Measurements from ENCODE around the gene TCERG1L.

The TCERG1L gene

DNA sequence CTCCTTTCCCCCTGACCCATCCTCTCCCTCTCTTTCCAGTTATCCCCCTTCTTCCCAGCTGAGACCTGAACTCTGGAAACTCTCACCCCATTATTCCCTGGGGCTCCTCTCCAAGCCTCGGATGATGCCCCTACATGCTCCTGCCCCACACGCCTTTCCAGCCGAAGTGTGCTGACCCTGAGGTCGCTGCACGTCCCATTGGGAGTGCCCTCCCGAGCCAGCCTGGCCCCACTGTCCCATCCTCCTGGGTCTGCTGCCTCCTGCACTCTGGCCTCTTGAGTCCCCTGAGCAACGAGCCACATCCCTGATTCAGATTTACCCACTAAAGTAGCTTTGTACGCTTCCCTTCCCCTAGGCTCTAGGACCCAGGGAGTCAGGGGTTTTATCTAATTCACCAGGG is 87.4 kb downstream of the TCERG1L start:
- DNase-seq = no peak

DNA sequence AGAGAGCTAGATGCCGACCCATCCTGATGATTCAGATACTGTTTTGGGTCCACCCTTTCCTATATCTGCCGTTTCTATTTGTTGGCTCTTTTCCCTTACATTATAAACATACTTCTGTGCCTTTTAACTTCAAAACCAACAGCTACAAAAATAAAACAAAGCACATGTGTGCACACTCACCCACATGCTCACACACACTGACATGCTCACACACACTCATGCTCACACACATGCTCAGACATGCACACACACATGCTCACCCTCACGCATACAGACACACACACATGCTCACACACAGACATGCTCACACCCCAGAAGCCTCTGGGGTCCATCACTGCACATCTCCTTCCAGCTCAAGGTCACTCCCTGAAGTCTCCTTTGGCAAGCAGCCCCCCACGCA is 88.1 kb downstream of the TCERG1L start:
- no peak for DNase-seq

DNA sequence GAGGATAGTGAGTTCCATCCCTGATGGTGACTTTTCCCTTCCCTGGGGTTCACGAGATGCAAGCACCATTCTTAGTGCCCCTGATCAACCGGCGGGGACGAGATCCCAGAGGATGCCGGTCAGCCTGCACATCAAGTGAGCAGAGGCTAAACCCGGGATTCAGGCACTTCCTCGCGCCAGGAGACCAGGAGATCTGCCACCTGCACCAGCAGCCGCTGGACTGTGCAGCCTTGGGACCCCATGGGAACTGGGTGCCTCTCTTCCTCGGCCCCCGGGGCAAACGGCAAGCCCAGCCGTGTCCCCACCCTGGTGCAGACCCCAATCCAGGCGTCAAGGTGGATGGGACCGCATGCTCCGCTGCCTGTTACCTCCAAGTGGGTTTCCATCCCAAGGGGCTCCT is 88.5 kb downstream of the TCERG1L start:
- DNase-seq = no peak

DNA sequence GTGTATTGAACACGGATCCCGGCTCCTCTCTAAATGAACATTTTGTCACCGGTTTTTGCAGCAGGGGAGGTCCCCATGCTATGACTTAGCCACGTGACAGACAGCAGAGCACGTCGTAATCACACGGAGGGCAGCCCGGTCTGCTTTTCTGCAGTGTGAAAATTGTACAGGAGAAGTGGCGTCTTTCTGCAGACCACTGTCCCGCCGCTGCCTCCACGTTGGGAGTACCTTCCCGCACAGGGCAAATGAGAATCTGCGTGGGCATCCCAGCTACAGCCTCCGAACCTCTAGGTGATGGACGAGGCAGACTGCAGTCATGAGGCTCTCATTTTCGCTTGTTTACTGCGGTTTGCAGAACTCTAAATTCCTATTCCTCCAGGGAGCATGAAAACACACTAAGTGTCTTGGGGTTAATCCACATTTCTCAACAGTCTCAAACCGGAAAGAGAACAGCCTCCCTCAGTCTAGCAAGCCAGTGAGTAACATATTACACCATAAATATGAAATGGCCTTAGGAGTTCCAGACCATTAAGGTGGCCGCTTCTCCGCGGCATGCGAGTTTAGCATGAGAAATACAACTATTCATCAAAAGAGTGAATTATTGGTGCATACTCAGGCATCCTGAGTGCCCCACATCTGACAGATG is 89.8 kb downstream of the TCERG1L start:
- no peak for DNase-seq

DNA sequence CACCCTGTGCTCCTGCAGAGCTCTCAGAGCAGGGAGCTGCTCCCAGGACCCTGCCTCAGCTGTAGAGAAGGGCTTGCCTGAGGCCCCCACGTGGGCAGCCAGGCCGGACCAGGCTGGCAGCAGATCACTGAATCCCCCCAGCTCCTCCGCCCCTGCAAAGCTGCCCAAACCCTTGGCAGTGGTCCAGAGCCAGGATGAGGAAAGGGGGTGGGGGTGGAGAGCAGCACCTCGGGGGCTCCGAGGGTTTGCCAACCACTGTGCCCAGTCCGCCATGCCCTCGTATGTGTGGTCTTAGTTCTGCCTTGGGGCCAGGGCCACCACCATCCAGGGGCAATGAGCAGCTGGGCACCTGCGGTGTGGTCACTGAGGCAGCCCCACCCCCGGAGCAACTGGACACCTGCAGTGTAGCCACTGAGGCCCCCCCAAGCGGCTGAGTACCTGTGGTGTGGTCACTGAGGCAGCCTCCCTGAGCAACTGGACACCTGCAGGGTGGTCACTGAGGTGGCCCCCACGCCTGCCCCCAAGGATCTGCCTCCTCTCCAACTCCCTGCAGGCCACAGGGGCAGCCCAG is 90.8 kb downstream of the TCERG1L start:
- no peak for DNase-seq

DNA sequence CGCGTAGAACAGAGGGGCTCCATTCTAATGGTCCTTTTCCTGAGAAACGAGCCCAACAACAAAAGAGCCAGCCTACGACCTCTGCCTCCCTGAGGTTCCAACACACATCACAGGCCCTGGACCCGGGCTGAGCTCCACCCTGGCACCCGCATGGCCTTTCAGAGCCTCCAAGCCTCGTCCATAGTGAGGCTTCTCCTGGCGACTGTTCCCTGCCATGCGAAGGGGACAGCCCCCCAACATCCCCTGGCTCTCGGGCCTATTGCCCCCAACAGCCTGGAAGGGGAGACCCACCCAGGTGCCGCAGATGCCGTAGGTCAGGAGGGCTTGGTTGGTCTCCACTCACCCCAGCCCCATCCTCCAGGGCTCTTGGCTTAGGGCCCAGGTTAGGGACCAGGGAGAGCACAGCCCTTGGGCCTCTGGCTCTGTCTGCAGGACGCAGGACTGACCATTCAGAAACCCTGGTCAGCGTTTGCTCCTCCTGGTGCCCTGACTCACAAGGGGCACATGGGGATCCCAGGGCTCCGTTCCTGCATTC is 91.5 kb downstream of the TCERG1L start:
- DNase-seq = no peak

DNA sequence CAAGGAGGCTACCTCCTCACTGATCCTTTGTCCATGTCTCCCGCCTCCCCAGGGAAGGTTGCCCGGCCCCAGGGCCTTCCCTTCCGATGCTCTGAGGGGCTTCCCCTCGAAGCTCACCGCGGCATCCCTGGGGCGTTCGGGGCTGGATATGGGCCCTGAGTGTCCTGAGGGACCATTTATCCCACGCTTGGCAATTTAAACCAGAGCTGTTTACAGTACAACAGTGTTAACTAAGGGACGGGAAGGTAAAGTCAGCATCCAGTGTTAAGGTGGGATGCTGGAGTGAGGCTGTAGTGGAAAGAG is 92.0 kb downstream of the TCERG1L start:
- DNase-seq = no peak

DNA sequence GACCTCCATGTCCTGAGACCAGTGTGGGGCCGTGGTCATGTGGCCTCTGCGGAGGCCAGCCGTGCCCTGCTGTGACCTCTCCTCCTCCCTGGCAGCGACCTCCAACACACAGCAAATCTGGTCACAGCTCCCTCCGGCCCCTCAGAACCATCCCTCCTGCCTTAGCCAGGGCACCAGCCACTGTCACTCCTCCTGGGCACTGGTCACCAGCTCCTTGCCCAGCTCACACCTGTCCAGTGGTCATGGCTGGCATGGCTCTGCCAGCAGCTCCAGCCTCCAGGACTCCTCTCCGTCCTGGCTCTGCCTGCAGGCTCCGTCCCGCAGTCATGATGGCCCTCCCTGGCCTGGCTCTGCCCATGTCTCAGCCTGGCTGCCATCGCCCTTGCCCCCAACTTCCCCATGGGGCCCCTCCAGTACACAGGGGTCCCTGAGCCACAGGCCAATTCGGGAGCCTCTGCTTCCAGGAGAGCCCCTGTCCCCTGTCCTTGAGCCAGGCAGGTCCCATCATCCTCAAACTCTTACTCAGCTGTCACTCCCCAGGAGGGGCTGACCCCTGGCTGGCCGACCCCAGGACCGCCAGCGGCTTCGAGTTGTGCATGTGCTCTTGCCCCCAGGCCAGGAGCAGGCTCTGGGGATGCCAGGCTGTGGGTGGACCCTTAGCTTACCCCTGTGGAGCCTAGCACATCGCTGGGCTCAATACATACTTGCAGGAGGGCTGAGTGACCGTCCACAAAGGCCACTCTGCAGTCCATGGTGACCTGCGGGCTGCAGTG is 92.5 kb downstream of the TCERG1L start:
- no peak for DNase-seq

DNA sequence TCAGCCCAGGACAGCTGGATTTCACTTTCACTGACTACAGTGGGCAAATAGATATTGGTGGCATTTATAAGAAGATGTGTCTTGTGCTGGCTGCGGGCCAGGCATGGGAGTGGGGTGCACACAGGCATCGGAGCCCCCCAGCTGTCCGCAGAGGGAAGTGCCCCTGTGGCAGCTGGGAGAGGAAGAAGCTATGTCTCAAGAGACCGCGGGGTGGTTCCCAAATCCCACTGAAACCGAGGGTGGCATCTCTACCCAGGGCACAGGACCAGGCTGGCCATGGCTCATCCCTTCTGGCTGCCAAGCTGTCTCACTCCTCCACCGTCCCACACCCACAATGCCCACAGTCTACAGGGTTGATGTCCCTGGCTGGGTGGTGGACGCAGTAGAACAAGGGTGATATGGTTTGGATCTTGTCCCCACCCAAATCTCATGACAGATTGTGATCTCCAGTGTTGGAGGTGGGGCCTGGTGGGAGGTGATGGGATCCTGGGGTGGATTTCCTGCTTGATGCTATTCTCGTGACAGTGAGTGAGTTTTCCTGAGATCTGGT is 94.8 kb downstream of the TCERG1L start:
- no peak for DNase-seq

DNA sequence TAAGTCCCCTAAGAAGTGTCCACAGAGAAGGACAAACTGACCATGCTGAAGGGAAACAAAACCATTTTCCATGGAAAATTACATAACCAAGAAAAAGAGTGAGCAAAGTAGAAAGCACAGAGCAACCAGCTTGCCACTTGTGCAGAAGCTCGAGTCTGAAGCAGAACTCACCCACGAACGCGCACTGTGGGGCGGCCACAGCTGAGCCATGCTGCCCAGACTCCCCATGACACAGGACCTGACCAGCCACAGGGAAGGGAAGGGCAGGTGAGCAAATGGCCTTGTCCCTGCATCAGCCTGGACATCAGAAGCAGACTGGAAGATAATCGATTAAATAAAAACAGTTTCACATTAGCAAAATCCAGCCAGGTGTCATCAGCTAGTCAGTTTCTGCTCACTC is 95.7 kb downstream of the TCERG1L start:
- DNase-seq = peak; percentile 16

DNA sequence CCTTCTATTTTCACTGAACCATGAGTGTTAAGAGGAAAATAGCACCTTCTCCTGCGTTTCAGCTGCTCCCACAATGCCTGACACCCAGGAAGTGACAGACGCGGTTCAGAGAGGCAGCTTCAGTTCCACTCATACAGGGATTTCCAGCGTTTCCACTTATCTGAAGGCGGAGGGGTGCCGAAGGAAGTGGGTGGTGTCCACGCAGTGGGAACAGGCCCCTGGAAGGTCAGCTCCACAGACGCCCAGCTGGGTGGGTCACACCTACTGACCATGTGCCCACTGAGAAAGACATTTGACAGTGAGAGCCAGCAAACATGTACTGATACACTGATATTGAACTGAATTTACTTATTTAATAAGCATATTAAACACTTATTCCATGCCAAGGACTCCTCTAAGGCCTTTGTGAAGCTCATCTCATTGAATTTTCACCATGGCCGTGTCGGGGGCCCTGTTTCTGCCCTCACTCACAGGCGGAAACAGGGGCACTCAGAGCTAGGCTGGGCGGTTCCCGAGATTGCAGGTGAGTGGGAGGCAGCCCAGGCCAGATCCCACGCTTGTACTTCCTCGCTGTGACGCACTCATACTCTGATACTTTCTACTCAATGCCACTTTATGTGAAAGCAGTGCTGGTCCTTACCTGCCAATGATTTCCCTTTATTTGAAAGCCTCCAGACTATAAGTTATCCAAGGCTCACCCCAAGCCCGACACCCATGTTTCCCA is 96.8 kb downstream of the TCERG1L start:
- peak; percentile 33 for DNase-seq

DNA sequence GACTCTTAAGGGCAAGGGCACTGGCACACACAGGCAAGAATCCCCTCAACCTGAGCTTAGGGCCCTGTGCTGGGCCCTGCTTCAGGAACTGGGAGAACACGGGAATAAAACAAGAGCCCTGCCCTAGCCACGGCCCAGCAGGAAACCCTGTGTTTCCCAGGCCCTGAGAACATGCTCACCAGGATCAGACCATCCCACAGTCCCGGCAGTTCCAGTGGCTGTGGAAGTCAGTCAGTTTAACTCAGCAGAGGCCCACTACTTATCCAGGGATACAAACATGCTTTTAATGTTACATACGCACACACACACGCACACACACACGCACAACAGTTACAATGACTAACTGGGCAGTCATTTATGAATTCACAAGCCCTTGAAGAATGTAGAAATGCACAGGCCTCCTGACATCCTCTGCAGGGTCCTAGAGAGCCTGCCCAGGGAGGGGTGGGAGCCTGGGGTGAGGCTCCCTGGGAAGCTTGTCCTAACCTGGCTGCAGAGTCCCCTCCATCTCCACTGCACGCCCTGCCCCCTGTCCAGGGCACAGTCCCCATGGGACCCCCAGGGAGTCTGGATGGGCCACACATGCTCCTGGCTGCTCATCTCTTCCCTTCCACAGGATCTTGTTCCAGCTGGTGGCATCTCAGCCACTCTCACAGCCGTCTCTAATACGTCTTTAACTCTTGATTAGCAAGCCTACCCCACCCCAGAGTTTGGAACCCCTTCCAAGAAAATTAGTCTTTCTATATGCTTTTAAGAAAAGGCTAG is 97.6 kb downstream of the TCERG1L start:
- peak; percentile 54 for DNase-seq

DNA sequence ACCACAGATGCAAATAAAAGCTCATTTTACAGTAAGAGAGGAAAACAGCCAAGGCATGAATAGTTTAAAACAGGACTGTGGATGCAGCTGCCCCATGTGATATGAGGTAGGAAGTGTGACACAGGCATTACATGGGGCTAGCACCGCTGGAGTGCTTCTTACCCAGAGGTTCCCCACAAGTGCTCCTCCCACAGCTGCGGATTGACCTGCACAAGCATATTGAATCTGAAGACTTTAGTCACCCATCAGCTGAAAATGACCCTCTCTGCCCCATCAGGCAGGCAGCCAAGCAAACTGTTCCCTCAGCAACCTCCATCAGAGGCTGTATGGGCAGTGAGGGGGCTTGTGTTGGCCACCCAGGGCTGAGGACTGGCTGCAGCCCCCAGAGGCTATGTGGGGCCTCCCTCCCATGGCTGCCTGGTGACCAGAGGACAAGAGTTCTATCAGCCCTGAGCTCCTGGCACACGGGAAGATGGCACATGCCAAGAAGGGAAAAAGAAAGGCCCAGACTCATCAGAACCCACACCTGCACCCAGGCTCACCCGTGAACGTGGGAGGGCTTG is 98.7 kb downstream of the TCERG1L start:
- DNase-seq = peak; percentile 26

DNA sequence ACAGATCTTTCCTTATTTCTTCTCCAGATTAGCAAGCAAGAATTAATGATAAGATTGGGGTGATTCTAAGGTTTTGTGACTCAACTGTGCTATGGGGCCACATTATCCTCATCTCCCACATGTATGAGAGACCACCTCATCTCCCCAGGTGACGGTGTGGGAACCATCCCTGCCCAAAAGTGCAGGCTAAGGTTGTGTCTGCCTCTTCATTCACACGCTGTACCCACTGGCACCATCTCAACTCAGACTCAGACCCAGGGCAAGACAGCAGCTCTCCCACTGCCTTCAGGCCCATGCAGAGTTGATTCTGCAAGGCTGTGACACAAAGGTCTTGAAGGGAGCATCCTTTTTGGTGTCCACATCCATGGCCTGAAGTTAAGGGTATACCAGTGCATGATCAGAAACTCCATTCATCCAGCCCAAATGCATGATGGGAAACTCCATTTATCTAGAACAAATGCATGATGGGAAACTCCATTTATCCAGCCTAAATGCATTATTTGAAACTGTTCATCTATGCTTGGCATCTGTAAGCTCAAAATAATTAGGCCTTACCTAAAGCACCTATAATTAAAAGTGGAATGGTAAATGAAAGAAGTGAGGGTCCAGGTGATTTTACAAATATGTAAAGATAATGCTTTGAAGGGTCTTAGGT is 99.4 kb downstream of the TCERG1L start:
- peak; percentile 33 for DNase-seq

DNA sequence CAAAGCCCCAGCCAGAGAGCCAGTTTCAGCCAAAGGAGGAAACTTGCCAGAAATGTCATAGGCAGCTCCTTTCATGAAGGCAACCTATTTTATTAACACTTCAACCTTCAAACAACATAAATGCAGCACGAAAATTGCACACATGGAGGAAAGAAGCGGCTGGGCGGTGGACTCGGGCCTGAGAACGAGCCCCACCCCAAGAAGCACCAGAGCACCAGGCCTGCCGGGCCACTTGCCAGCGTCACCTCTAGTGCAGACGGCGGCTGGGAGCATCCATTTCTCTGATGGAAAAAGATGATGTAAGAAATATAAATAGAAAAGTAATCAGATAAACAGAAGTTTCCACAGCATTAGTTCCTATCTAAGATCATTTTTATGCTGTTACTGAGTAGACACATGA is 100.0 kb downstream of the TCERG1L start:
- peak; percentile 40 for DNase-seq

DNA sequence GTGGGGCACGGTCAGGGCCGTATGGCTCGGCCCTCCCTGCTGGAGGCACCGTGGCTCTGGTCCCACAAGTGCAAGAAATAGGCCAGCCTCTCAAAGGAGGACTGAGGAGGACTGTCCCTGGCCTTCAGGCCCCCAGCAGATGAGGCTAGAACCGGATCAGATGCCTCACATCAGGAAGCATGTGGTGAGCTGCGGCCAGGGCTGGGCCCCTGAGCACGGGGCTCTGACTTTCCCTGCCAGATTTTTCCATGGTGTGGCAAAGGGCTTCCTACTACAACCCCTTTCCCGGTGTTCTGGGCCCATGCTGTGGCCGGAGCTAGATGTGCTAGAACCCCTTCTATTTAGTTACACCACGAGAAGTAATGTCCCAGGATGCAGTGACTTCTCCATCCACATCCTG is 100.4 kb downstream of the TCERG1L start:
- peak; percentile 48 for DNase-seq

DNA sequence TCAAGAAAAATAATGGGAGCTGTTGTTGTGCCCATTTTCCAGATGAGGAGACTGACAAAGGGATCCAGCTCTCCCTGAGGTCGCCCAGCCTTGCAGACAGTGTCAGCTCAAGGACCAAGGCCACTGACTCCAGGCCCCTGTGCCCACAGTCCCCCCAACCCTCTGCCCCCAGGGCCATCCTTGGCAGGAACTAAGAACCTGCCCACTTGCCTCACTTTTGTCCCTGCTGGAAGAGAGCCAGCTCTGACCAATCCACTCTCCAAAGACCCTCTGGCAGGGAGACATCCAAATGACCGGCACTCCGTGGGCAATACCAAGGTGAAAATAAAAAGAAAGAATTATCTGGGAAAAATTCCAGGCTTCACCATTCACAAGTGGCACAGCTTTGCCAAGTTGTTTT is 101.3 kb downstream of the TCERG1L start:
- peak; percentile 40 for DNase-seq

DNA sequence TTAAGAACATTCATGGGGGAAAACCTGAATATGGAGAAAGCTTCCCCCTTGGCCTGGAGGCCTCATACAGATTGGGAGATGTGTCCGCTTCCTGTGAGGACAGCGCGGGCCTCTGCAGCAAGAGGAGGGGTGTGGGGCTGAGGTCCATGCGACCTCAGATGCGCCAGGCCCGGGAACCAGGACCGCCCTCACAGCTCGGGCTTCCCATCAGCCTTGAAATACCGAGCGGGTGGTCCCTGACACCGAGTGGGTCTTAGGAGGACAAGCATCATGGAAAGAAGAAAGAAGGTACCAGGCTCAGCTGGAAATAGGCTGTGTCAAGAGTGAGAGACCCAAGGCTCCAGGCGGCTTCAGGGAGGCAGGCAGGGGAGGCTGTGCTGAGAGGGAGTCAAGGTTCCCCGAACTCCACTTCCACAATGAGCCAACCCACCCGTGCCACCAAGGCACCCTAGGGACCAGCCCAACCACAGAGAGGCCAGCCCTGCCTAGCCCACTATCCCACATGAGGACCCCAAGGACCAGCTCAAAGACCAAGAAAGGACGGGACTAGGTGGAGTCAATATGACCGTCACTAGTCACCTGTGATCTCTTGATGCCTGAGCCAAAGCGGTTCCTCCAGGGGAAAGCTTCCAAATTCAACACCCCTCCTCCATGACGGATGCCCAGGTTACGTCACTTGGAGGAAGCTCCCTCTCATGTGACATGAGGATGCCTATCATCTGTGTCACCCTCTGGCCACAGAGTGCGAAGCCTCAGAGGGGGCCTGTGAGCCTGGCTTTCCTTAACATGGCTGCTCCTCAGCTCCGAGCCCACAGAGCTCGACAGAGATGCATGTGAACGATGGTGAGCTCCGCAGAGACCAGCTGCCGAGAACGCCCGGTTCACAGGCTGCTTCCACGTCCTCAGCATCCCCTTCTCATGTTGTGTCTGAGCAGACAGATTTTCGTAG is 103.7 kb downstream of the TCERG1L start:
- DNase-seq = peak; percentile 44

DNA sequence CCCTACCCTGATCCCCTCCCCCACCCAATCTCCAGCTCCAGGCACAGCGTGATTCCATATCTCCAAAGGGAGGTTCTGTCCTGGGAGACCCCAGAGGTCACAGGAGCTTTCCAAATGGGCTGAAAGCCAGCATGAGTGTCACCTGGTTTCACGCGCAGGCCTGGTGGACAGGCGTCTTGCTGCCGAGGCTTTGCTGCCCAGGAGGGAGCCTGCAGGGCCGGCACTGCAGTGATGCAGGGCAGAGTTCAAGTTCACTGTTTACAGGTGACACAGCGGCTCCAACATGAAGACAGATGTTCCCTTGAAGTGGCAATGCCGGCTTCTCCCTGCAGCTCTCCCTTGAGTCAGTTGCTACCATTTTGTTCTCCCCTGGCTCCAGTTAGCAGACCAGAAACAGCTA is 104.3 kb downstream of the TCERG1L start:
- DNase-seq = no peak
